Astrocyte (in vitro differentiated cells and primary cell): ENCODE data around the gene KANK2. TPM values are rescaled to one million over a fixed set of nuclear protein-coding genes. Genes with fewer than 3 reads are reported as not detected.

Experiments used
- DNase-seq: peaks from one replicate; pipeline ENCODE4 v3.0.0-alpha.2; 2010; ENCODE audit warnings: low read depth
- FAIRE-seq: peaks from 2 replicates; lab custom pipeline; 2011; peaks lifted over from hg19 to GRCh38; lab: Jason Lieb, UNC
- H2AFZ ChIP-seq: 2 replicates; pipeline ENCODE4 v1.6.0; 2012; ENCODE audit warnings: low read depth, low read length, inconsistent platforms
- H3K27ac ChIP-seq: 2 replicates; pipeline ENCODE4 v1.5.1; 2011; ENCODE audit warnings: low read depth, low read length, inconsistent platforms
- H3K27me3 ChIP-seq: 2 replicates; pipeline ENCODE4 v1.6.0; 2011; ENCODE audit warnings: low read length, inconsistent platforms; ENCODE audit not compliant: insufficient read depth
- H3K36me3 ChIP-seq: 2 replicates; pipeline ENCODE4 v1.5.1; 2011; ENCODE audit warnings: low read length, inconsistent platforms; ENCODE audit not compliant: insufficient read depth
- H3K4me1 ChIP-seq: 2 replicates; pipeline ENCODE4 v1.5.1; 2011; ENCODE audit warnings: low read length, inconsistent platforms; ENCODE audit not compliant: insufficient read depth
- H3K4me2 ChIP-seq: 2 replicates; pipeline ENCODE4 v1.6.0; 2012; ENCODE audit warnings: low read length, inconsistent platforms
- H3K4me3 ChIP-seq: 2 replicates; pipeline ENCODE4 v1.5.1; 2011; ENCODE audit warnings: low read depth, mild to moderate bottlenecking, low read length, inconsistent platforms; ENCODE audit not compliant: insufficient read depth
- H3K79me2 ChIP-seq: 2 replicates; pipeline ENCODE4 v1.6.0; 2012; ENCODE audit warnings: mild to moderate bottlenecking, low read length, inconsistent platforms; ENCODE audit not compliant: insufficient read depth
- H3K9ac ChIP-seq: 2 replicates; pipeline ENCODE4 v1.6.0; 2012; ENCODE audit warnings: mild to moderate bottlenecking, low read length, inconsistent platforms
- H3K9me3 ChIP-seq: 2 replicates; pipeline ENCODE4 v1.5.1; 2012; ENCODE audit warnings: low read depth, mild to moderate bottlenecking, low read length, inconsistent platforms; ENCODE audit not compliant: insufficient read depth
- H4K20me1 ChIP-seq: 2 replicates; pipeline ENCODE4 v1.6.0; 2012; ENCODE audit warnings: low read length, inconsistent platforms; ENCODE audit not compliant: insufficient read depth
- H3K27ac Mint-ChIP-seq: one replicate; pipeline ENCODE4 v1.8.0; 2021; ENCODE audit warnings: mild to moderate bottlenecking, mixed read lengths; ENCODE audit not compliant: unreplicated experiment
- H3K27me3 Mint-ChIP-seq: one replicate; pipeline ENCODE4 v1.8.0; 2021; ENCODE audit warnings: low read depth, mixed read lengths; ENCODE audit not compliant: unreplicated experiment
- H3K36me3 Mint-ChIP-seq: one replicate; pipeline ENCODE4 v1.8.0; 2021; ENCODE audit warnings: low read depth, mixed read lengths; ENCODE audit not compliant: unreplicated experiment
- H3K4me1 Mint-ChIP-seq: one replicate; pipeline ENCODE4 v1.8.0; 2021; ENCODE audit warnings: low read depth, mixed read lengths; ENCODE audit not compliant: unreplicated experiment
- H3K4me3 Mint-ChIP-seq: one replicate; pipeline ENCODE4 v1.8.0; 2021; ENCODE audit warnings: mild to moderate bottlenecking, moderate library complexity, mixed read lengths; ENCODE audit not compliant: unreplicated experiment
- H3K9me3 Mint-ChIP-seq: one replicate; pipeline ENCODE4 v1.8.0; 2021; ENCODE audit warnings: mild to moderate bottlenecking, mixed read lengths; ENCODE audit not compliant: unreplicated experiment
- EZH2 ChIP-seq: IDR thresholded peaks from 2 replicates; pipeline ENCODE4 v1.6.1; 2012; ENCODE audit warnings: mild to moderate bottlenecking, low read length, inconsistent platforms; ENCODE audit not compliant: insufficient read depth
- total RNA-seq: library from RNA; stranded (reverse); gene quantifications from 2 replicates; pipeline ENCODE4 v1.2.1, GENCODE V29; 2021
- TF ChIP-seq, protein P1 (sequence below): IDR thresholded peaks from 2 replicates; pipeline ENCODE4 v1.5.1; 2011; ENCODE audit warnings: low read depth, mild to moderate bottlenecking, inconsistent platforms, low read length, moderate library complexity; ENCODE audit not compliant: insufficient read depth

KANK2 gene
- total RNA-seq, 1 donor from 2014 or later: 50.3 TPM

DNA sequence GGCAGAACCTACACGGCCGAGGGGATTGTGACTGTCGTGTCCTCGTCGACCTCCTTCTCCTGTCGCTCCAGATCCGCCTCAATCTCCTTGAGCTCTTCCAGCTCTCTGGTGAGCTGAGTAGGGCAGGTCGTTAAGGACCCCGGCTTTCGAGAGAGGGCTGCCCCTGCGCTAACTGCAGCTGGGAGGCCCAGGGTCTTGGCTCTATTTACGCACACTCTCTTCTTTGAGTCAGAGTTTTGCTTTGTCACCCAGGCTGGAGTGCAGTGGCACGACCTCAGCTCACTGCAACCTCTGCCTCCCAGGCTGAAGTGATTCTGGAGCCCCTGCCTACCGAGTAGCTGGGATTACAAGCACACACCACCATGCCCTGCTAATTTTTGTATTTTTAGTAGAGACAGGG lies 49.3 kb downstream of the KANK2 start:
- Mint-ChIP-seq H3K27me3 (no peaks in the 10 kb centered on the region), H3K9me3 (no peaks in the 10 kb centered on the region), H3K4me3 (no peak overlapping the region), H3K36me3 (peaks cover 2% of the 10 kb centered on the region), H3K27ac (no peak overlapping the region), H3K4me1 (peaks cover 14% of the 10 kb centered on the region)
- Histone ChIP-seq H3K36me3 (no peaks in the 10 kb centered on the region), H3K4me2 (no peak overlapping the region), H3K9ac (no peak overlapping the region), H3K4me3 (no peak overlapping the region), H3K79me2 (peaks cover 20% of the 10 kb centered on the region), H3K9me3 (no peaks in the 10 kb centered on the region), H2AFZ (no peak overlapping the region), H3K4me1 (peaks cover 14% of the 10 kb centered on the region), H3K27me3 (no peaks in the 10 kb centered on the region), H4K20me1 (no peaks in the 10 kb centered on the region), H3K27ac (no peak overlapping the region)
- no peak for TF ChIP-seq EZH2
- TF ChIP-seq, protein P1, sequence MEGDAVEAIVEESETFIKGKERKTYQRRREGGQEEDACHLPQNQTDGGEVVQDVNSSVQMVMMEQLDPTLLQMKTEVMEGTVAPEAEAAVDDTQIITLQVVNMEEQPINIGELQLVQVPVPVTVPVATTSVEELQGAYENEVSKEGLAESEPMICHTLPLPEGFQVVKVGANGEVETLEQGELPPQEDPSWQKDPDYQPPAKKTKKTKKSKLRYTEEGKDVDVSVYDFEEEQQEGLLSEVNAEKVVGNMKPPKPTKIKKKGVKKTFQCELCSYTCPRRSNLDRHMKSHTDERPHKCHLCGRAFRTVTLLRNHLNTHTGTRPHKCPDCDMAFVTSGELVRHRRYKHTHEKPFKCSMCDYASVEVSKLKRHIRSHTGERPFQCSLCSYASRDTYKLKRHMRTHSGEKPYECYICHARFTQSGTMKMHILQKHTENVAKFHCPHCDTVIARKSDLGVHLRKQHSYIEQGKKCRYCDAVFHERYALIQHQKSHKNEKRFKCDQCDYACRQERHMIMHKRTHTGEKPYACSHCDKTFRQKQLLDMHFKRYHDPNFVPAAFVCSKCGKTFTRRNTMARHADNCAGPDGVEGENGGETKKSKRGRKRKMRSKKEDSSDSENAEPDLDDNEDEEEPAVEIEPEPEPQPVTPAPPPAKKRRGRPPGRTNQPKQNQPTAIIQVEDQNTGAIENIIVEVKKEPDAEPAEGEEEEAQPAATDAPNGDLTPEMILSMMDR: no peak
- DNase-seq (no peak), FAIRE-seq (no peak)

DNA sequence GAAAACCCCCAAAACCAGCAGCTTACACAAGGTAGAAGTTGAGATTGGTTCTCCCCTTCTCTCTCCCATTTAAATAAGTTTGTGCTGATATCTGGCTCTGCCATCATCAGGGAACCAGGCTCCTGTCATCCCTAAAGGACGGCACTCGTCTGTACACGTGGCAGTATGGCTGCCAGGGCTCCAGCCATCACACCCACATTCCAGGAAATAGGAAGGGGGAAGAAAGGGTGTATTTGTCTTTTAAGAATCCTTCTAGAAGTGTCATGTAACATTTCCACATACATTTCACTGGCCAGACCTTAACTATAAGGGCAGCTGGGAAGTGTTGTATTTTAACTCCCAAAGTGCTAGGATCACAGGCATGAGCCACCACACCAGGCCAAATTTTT lies 51.8 kb downstream of the KANK2 start:
- Histone ChIP-seq H3K9me3 (no peaks in the 10 kb centered on the region), H3K9ac (no peak overlapping the region), H3K4me3 (no peak overlapping the region), H3K4me1 (peaks cover 22% of the 10 kb centered on the region), H4K20me1 (no peaks in the 10 kb centered on the region), H2AFZ (no peak overlapping the region), H3K4me2 (no peak overlapping the region), H3K79me2 (peaks cover 3% of the 10 kb centered on the region), H3K27me3 (no peaks in the 10 kb centered on the region), H3K36me3 (no peaks in the 10 kb centered on the region), H3K27ac (no peak overlapping the region)
- H3K36me3 Mint-ChIP-seq: peaks cover 2% of the 10 kb centered on the region
- H3K9me3 Mint-ChIP-seq: no peaks in the 10 kb centered on the region
- no peaks in the 10 kb centered on the region for H3K27me3 Mint-ChIP-seq
- TF ChIP-seq EZH2: no peak
- TF ChIP-seq, protein P1: no peak
- H3K4me1 Mint-ChIP-seq: peaks cover 8% of the 10 kb centered on the region
- DNase-seq: no peak
- H3K27ac Mint-ChIP-seq: no peak overlapping the region
- FAIRE-seq: no peak
- no peak overlapping the region for H3K4me3 Mint-ChIP-seq

DNA sequence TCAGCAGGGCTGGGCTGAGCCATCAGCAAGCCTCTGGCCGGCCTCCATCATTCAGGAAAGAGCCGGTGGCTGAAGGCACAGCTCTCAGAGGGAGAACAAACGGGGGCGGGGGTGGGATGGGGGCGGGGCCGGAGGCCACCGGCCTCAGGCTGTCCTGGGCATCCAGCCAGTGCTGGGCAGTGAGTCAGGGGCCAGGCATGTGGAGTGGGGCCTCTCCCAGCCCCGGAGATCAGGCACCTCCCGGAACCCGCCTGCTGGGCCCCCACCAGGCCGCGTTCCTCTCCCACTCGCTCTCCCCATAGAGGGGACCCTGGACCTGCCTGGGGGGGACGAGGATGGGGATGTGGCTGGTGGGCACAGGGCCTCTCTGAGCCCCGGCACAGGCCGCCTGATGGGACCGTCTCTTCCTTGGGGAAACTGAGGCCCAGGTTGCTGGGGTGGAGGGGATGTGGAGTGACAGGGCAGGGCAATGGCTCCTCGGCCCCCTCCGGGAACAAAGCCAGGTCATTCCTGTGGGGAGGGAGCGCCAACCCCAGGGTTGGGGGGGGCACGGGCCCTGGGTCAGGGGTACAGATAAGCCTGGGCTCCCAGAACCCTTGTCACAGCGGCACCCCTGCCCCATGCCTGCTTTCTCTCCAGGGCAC lies 54.7 kb downstream of the KANK2 start:
- no peaks in the 10 kb centered on the region for H4K20me1 ChIP-seq
- H3K36me3 ChIP-seq: no peaks in the 10 kb centered on the region
- peak overlapping the region; percentile 85 for H3K4me2 ChIP-seq
- no peaks in the 10 kb centered on the region for H3K9me3 Mint-ChIP-seq
- H3K36me3 Mint-ChIP-seq: peaks cover 2% of the 10 kb centered on the region
- no peaks in the 10 kb centered on the region for H3K79me2 ChIP-seq
- peak overlapping the region; percentile 87 for H3K27ac Mint-ChIP-seq
- FAIRE-seq (no peak), DNase-seq (peak; percentile 83)
- H3K4me3 Mint-ChIP-seq: no peak overlapping the region
- no peaks in the 10 kb centered on the region for H3K27me3 ChIP-seq
- no peaks in the 10 kb centered on the region for H3K9me3 ChIP-seq
- no peak for TF ChIP-seq EZH2
- TF ChIP-seq, protein P1: no peak
- H3K27me3 Mint-ChIP-seq: no peaks in the 10 kb centered on the region
- peak overlapping the region; percentile 40 for H3K4me3 ChIP-seq
- H3K9ac ChIP-seq: peak overlapping the region; percentile 87
- peak overlapping the region; percentile 49 for H2AFZ ChIP-seq
- H3K4me1 ChIP-seq: peaks cover 44% of the 10 kb centered on the region
- H3K4me1 Mint-ChIP-seq: peaks cover 17% of the 10 kb centered on the region
- peak overlapping the region; percentile 94 for H3K27ac ChIP-seq
